ENCODE data around the gene INSR. TPM values are rescaled to one million over a fixed set of nuclear protein-coding genes. Genes with fewer than 3 reads are reported as not detected.
"Not testable (repeated sequence)": the region's sequence is repeated elsewhere in the genome, so short reads cannot be mapped to it uniquely, and the experiment has no call there.

Gene INSR
- total RNA-seq, 1 donor from 2014 or later, result 39.3 TPM

DNA sequence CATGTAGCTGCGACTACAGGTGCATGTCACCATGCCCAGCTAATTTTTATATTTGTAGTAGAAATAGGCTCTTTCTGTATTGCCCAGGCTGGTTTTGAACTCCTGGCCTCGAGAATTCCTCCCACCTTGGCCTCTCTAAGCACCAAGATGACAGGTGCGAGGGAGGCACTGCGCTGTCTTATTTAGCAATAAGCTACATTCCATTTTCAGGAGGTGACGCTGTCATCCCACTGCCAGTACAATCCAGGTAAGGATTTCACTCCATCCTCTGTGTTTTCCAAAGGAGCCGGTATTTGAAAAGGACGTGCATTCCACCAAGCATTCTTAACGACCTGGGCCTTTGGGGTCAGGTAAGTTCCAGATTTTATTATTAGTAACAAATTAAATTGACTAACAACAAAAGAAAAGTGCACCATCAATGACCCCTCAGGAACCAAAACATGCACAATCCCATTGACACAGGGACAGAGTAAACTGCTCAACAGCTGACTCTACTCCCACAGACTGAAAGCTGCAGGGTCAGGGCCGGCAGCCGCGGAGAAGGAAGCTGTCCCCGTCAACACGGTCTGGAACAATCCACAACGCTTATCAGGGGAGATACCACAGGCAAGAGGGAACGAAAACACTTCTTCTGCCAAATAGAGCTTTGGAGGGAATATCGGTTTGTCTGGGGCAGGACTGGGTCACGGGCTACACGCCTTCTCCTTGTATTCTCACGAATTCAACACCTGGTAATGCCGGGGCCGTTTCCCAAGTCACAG lies 82.8 kb downstream of the INSR start:
- no peaks in the 10 kb centered on the region for H3K36me3 ChIP-seq
- TF ChIP-seq, protein P1, sequence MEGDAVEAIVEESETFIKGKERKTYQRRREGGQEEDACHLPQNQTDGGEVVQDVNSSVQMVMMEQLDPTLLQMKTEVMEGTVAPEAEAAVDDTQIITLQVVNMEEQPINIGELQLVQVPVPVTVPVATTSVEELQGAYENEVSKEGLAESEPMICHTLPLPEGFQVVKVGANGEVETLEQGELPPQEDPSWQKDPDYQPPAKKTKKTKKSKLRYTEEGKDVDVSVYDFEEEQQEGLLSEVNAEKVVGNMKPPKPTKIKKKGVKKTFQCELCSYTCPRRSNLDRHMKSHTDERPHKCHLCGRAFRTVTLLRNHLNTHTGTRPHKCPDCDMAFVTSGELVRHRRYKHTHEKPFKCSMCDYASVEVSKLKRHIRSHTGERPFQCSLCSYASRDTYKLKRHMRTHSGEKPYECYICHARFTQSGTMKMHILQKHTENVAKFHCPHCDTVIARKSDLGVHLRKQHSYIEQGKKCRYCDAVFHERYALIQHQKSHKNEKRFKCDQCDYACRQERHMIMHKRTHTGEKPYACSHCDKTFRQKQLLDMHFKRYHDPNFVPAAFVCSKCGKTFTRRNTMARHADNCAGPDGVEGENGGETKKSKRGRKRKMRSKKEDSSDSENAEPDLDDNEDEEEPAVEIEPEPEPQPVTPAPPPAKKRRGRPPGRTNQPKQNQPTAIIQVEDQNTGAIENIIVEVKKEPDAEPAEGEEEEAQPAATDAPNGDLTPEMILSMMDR (IDR thresholded peaks at IDR 0.05), result no peak
- H3K27ac ChIP-seq, result peak overlapping the region; percentile 60 to 64
- H3K4me3 ChIP-seq, result peak overlapping the region in 1 of 2 donors; percentile 41
- peaks cover 7 to 21% of the 10 kb centered on the region in 2 donors for H3K4me1 ChIP-seq
- H3K9me3 ChIP-seq, result no peaks in the 10 kb centered on the region
- DNase-seq (ENCODE audit: low spot score in 2 of 2), result no peak
- intact Hi-C loops (cut with DNase I), result no loop called here
- no peaks in the 10 kb centered on the region for H3K27me3 ChIP-seq

DNA sequence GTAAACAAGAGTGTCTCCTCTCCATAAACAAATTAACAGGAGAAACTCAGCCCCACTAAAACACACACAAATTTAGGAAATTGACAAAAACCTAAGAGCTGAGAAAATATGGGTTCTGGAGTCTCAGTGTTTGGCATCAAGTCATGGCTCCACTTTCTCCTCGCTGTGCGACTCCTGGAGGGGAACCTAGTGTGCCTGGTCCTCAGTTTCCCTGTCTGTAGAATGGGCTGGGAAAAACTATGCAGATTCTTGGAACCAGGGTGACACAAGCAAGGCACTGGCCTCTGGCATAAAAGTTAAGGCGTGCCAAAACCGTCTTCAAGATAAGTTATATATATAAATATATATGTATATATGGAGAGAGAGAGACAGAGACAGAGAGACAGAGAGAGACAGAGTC lies 83.9 kb downstream of the INSR start:
- Histone ChIP-seq H3K9me3 (no peaks in the 10 kb centered on the region), H3K27ac (no peak overlapping the region), H3K4me1 (peaks cover 7 to 21% of the 10 kb centered on the region in 2 donors), H3K4me3 (no peak overlapping the region), H3K27me3 (no peaks in the 10 kb centered on the region), H3K36me3 (no peaks in the 10 kb centered on the region)
- intact Hi-C loops (cut with DNase I), result no loop called here
- TF ChIP-seq, protein P1 (IDR thresholded peaks at IDR 0.05), result no peak
- DNase-seq (ENCODE audit: low spot score in 2 of 2), result no peak

DNA sequence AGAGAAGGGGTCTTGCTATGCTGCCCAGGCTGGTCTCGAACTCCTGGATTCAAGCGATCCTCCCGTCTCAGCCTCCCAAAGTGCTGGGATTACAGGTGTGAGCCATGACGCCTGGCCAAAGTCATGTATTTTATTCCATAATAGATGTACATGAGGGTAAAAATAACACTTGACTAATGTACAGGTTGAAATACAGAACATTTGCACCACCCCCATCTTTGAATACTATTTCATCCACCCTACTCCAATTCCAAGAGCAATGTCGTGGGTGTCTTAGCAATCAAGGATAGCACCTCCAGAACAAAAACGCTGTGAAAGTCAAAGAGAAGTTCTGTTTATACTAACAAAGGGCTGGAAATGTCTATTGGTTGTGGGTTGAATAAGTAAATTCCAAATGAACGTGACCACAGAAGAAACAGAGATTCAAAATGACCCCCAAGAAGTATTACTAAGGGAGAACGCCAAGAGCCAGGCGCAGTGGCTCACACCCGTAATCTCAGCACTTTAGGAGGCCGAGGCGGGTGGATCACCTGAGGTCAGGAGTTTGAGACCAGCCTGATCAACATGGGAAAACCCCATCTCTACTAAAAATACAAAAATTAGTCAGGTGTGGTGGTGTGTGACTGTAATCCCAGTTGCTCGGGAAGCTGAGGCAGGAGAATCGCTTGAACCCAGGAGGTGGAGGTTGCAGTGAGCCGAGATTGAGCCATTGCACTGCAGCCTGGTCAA lies 84.5 kb downstream of the INSR start:
- DNase-seq (ENCODE audit: low spot score in 2 of 2); intact Hi-C loops (cut with DNase I); H3K36me3 ChIP-seq; H3K27ac ChIP-seq; H3K9me3 ChIP-seq; H3K4me3 ChIP-seq; H3K27me3 ChIP-seq: not testable (repeated sequence)
- peaks cover 7 to 21% of the 10 kb centered on the region in 2 donors for H3K4me1 ChIP-seq

DNA sequence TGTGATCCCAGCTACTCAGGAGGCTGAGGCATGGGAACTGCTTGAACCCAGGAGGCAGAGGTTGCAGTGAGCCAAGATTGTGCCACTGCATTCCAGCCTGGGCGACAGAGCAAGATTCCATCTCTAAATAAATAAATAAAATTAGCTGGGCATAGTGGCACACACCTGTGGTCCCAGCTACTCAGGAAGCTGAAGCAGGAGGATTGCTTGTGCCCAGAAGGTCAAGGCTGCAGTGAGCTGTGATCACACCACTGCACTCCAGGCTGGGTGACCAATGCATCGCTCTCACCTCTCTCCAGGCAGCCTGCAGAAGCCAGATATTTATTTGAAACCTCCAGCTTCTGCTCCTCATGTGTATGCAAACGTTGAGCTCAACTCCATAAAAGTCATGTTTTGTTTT lies 85.2 kb downstream of the INSR start:
- H3K9me3 ChIP-seq; H3K36me3 ChIP-seq; H3K4me3 ChIP-seq; intact Hi-C loops (cut with DNase I); H3K27me3 ChIP-seq; H3K27ac ChIP-seq; DNase-seq (ENCODE audit: low spot score in 2 of 2): not testable (repeated sequence)
- peaks cover 7 to 21% of the 10 kb centered on the region in 2 donors for H3K4me1 ChIP-seq

DNA sequence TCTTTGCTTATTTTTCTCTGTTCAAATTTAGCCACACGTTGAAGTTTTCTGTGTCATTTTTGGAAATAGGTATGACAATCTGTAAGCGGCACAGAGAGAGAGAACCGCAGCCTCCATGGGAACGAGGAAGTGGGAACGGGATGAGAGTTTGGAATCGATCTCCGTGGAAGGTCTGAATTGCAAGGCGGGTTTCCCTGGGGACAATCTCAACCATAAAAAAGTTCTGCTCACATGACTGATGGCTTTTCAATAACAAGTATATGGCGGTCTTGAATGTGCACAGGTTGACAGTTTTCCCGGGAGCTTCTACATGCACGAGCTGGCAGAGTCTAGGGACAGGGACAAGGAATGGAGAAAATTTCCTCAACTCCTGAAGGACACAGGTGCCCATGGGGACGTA lies 90.9 kb downstream of the INSR start:
- Histone ChIP-seq H3K4me1 (peaks cover 4 to 6% of the 10 kb centered on the region in 2 donors), H3K27ac (no peak overlapping the region), H3K27me3 (no peaks in the 10 kb centered on the region), H3K4me3 (no peak overlapping the region), H3K9me3 (no peaks in the 10 kb centered on the region), H3K36me3 (no peaks in the 10 kb centered on the region)
- no peak for DNase-seq (ENCODE audit: low spot score in 2 of 2)
- intact Hi-C loops (cut with DNase I), result no loop called here
- TF ChIP-seq, protein P1 (IDR thresholded peaks at IDR 0.05), result no peak

DNA sequence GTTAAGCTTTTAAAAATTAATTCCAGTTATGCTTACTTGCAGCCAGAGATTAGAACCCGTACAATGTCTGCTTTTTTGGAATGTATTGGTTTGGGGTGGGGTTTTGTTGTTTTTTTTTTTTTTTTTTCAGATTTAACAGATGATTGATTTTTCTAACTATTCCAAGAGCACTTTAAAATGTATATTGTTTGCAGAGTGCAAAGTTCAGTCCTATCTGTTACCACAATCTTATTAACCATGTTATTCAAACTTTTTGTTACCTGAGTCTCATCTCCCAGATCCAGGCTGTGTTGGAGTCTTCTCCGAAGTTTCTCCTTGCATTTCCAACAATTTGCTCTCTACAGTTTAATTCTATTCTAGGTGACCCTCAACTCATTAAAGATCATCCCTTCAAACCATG lies 91.3 kb downstream of the INSR start:
- Histone ChIP-seq H3K4me3 (no peak overlapping the region), H3K4me1 (peaks cover 4 to 6% of the 10 kb centered on the region in 2 donors), H3K27me3 (no peaks in the 10 kb centered on the region), H3K36me3 (no peaks in the 10 kb centered on the region), H3K27ac (no peak overlapping the region), H3K9me3 (no peaks in the 10 kb centered on the region)
- no peak for DNase-seq (ENCODE audit: low spot score in 2 of 2)
- intact Hi-C loops (cut with DNase I), result no loop called here
- TF ChIP-seq, protein P1 (IDR thresholded peaks at IDR 0.05), result no peak
